ENCODE measurements around the gene SKIDA1.
"Not testable (repeated sequence)": the region's sequence is repeated elsewhere in the genome, so short reads cannot be mapped to it uniquely, and the experiment has no call there.

Gene SKIDA1

DNA sequence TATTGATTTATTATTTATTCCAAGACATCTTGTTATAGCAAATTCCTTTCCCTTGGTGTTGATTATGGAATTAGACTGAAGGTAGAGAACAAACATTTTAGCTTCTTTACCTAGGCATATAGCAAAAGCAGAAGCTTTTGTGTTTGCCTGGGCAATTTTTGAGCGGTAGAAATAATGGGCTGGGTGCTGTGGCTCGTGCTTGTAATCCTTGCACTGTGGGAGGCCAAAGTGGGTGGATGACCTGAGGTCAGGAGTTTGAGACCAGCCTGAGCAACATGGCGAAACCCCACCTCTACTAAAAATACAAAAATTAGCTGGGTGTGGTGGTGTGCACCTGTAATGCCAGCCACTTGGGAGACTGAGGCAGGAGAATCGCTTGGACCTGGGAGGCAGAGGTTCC lies 15.2 kb upstream of the SKIDA1 start:
- not testable (repeated sequence) for H3K27ac ChIP-seq (replicated peaks); H3K27me3 ChIP-seq (ENCODE audit: insufficient read depth, poor library complexity, severe bottlenecking); H3K4me3 ChIP-seq (replicated peaks; ENCODE audit: insufficient read depth, low read length)

DNA sequence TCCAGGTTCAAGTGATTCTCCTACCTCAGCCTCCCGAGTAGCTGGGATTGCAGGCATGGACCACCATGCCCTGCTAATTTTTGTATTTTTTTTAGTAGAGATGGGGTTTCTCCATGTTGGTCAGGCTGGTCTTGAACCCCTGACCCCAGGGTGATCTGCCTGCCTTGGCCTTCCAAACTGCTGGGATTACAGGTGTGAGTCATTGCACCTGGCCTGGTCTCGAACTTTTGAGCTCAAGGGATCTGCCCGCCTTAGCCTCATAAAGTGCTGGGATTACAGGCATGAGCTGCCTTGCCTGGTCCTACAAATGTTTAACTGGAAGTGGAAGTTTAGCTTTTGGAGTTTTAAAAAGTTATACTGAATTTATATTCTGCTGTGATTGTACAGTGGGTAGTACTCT lies 11.4 kb upstream of the SKIDA1 start:
- DNase-seq (ENCODE audit: low read depth in 1 of 2, low spot score in 1 of 2), result no peak
- TF ChIP-seq, protein P1, sequence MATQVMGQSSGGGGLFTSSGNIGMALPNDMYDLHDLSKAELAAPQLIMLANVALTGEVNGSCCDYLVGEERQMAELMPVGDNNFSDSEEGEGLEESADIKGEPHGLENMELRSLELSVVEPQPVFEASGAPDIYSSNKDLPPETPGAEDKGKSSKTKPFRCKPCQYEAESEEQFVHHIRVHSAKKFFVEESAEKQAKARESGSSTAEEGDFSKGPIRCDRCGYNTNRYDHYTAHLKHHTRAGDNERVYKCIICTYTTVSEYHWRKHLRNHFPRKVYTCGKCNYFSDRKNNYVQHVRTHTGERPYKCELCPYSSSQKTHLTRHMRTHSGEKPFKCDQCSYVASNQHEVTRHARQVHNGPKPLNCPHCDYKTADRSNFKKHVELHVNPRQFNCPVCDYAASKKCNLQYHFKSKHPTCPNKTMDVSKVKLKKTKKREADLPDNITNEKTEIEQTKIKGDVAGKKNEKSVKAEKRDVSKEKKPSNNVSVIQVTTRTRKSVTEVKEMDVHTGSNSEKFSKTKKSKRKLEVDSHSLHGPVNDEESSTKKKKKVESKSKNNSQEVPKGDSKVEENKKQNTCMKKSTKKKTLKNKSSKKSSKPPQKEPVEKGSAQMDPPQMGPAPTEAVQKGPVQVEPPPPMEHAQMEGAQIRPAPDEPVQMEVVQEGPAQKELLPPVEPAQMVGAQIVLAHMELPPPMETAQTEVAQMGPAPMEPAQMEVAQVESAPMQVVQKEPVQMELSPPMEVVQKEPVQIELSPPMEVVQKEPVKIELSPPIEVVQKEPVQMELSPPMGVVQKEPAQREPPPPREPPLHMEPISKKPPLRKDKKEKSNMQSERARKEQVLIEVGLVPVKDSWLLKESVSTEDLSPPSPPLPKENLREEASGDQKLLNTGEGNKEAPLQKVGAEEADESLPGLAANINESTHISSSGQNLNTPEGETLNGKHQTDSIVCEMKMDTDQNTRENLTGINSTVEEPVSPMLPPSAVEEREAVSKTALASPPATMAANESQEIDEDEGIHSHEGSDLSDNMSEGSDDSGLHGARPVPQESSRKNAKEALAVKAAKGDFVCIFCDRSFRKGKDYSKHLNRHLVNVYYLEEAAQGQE (IDR thresholded peaks at IDR 0.05; ENCODE audit: insufficient replicate concordance, low read depth), result no peak
- TF ChIP-seq GABPA (IDR thresholded peaks at IDR 0.05; ENCODE audit: low read depth) (no peak), SPI1 (IDR thresholded peaks at IDR 0.05; ENCODE audit: borderline replicate concordance, low read depth) (no peak), POLR2AphosphoS5 (IDR thresholded peaks at IDR 0.05; ENCODE audit: low read depth) (no peak)
- TF ChIP-seq, protein P2, sequence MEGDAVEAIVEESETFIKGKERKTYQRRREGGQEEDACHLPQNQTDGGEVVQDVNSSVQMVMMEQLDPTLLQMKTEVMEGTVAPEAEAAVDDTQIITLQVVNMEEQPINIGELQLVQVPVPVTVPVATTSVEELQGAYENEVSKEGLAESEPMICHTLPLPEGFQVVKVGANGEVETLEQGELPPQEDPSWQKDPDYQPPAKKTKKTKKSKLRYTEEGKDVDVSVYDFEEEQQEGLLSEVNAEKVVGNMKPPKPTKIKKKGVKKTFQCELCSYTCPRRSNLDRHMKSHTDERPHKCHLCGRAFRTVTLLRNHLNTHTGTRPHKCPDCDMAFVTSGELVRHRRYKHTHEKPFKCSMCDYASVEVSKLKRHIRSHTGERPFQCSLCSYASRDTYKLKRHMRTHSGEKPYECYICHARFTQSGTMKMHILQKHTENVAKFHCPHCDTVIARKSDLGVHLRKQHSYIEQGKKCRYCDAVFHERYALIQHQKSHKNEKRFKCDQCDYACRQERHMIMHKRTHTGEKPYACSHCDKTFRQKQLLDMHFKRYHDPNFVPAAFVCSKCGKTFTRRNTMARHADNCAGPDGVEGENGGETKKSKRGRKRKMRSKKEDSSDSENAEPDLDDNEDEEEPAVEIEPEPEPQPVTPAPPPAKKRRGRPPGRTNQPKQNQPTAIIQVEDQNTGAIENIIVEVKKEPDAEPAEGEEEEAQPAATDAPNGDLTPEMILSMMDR (IDR thresholded peaks at IDR 0.05; ENCODE audit: insufficient read depth, low read length), result no peak
- H3K27me3 ChIP-seq (ENCODE audit: insufficient read depth, poor library complexity, severe bottlenecking), result no peaks in the 10 kb centered on the region
- H3K4me3 ChIP-seq (replicated peaks; ENCODE audit: insufficient read depth, low read length), result no peak overlapping the region
- no peak overlapping the region for H3K27ac ChIP-seq (replicated peaks)

More for the DNA sequence above, 15.2 kb upstream of the SKIDA1 start:
- not testable (repeated sequence) for DNase-seq (ENCODE audit: low read depth in 1 of 2, low spot score in 1 of 2)

DNA sequence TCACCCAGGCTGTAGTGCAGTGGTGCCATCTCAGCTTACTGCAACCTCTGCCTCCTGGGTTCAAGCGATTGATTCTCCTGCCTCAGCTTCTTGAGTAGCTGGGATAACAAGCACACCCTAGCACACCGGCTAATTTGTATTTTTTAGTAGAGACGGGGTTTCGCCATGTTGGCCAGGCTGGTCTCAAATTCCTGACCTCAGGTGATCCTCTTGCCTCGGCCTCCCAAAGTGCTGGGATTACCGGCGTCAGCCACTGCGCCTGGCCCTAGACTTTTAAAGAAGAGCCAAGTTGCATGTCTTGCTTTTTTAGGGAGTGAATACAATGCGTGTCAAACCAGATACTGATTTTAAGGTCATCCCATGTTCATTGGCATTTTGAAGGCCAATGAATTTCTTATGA lies 10.5 kb upstream of the SKIDA1 start:
- not testable (repeated sequence) for DNase-seq (ENCODE audit: low read depth in 1 of 2, low spot score in 1 of 2); H3K27ac ChIP-seq (replicated peaks); H3K4me3 ChIP-seq (replicated peaks; ENCODE audit: insufficient read depth, low read length)

DNA sequence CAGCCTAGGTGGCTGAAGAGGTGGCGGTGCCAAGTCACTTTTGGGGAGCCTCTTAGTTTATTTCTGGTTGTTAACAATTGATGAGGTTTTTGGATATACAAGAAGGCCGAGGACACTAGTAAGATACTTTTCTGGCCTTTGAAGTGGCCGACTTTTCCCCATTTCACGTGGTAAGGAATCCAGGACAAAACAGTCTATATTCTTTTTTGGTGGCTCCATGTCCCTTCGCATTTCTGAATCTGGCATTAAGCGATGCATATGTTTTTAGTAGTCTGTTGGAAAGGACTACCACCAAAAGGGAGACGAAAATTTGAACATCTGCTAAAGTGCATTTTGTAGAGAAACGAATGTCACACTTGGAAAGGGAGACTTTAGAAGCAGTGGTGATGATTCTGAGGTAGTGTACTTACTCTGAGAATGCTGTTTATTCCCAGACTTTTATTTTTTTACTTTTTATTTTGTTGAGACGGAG lies 10.0 kb upstream of the SKIDA1 start:
- no peak for TF ChIP-seq SPI1 (IDR thresholded peaks at IDR 0.05; ENCODE audit: borderline replicate concordance, low read depth)
- TF ChIP-seq POLR2AphosphoS5 (IDR thresholded peaks at IDR 0.05; ENCODE audit: low read depth), result no peak
- no peak for TF ChIP-seq GABPA (IDR thresholded peaks at IDR 0.05; ENCODE audit: low read depth)
- TF ChIP-seq, protein P2 (IDR thresholded peaks at IDR 0.05; ENCODE audit: insufficient read depth, low read length), result no peak
- TF ChIP-seq, protein P1 (IDR thresholded peaks at IDR 0.05; ENCODE audit: insufficient replicate concordance, low read depth), result no peak
- H3K27me3 ChIP-seq (ENCODE audit: insufficient read depth, poor library complexity, severe bottlenecking), result no peaks in the 10 kb centered on the region
- H3K4me3 ChIP-seq (replicated peaks; ENCODE audit: insufficient read depth, low read length), result peak overlapping the region; percentile 54
- peak overlapping the region; percentile 67 for H3K27ac ChIP-seq (replicated peaks)
- no peak for DNase-seq (ENCODE audit: low read depth in 1 of 2, low spot score in 1 of 2)

More for the DNA sequence above, 10.5 kb upstream of the SKIDA1 start:
- H3K27me3 ChIP-seq (ENCODE audit: insufficient read depth, poor library complexity, severe bottlenecking), result not testable (repeated sequence)
